ENCODE measurements around the gene ENTPD1. TPM values are rescaled to one million over a fixed set of nuclear protein-coding genes. Genes with fewer than 3 reads are reported as not detected.

The ENTPD1 gene
- total RNA-seq, 2 experiments from 2014 or later, result 10.9 to 11.6 TPM

- ATAC-seq (ENCODE audit: low read depth) (peak; percentile 71), DNase-seq (no peak)
- Mint-ChIP-seq H3K4me1 (peaks cover 29% of the 10 kb centered on the region), H3K27me3 (peaks cover 5% of the 10 kb centered on the region), H3K36me3 (peaks cover 5% of the 10 kb centered on the region), H3K9me3 (no peaks in the 10 kb centered on the region), H3K27ac (peak overlapping the region; percentile 73), H3K4me3 (peak overlapping the region; percentile 59)
- POLR2A ChIA-PET, result interaction anchor here (0.5 to 1.7 kb wide), 4 partner anchors 9 to 148 kb away, joined by 3 to 12 read pairs (median 3); partner anchors contain the start of gene TCTN3
Measured at GRCh38 chr10:95841661-95842498, 85.9 kb downstream of the ENTPD1 start.

GRCh38 chr10:95845411-95845810, 89.4 kb downstream of the ENTPD1 start:
- H3K27ac Mint-ChIP-seq, result peak overlapping the region; percentile 35
- peak; percentile 34 for ATAC-seq (ENCODE audit: low read depth)
- POLR2A ChIA-PET, result interaction anchor here (0.7 to 2.9 kb wide), 4 partner anchors 13 to 222 kb away, joined by 3 to 17 read pairs (median 3); partner anchors contain the start of gene TCTN3
- H3K27me3 Mint-ChIP-seq, result peaks cover 5% of the 10 kb centered on the region
- peaks cover 5% of the 10 kb centered on the region for H3K36me3 Mint-ChIP-seq
- H3K4me3 Mint-ChIP-seq, result no peak overlapping the region
- peaks cover 18% of the 10 kb centered on the region for H3K4me1 Mint-ChIP-seq
- no peaks in the 10 kb centered on the region for H3K9me3 Mint-ChIP-seq
- DNase-seq, result no peak

GRCh38 chr10:95847007-95847406, 91.0 kb downstream of the ENTPD1 start:
- no peak for DNase-seq
- H3K27ac Mint-ChIP-seq, result no peak overlapping the region
- peaks cover 5% of the 10 kb centered on the region for H3K36me3 Mint-ChIP-seq
- peaks cover 5% of the 10 kb centered on the region for H3K27me3 Mint-ChIP-seq
- ATAC-seq (ENCODE audit: low read depth), result no peak
- no peaks in the 10 kb centered on the region for H3K9me3 Mint-ChIP-seq
- peaks cover 11% of the 10 kb centered on the region for H3K4me1 Mint-ChIP-seq
- no peak overlapping the region for H3K4me3 Mint-ChIP-seq
- POLR2A ChIA-PET, result no interaction called here

GRCh38 chr10:95848841-95849240, 92.9 kb downstream of the ENTPD1 start:
- Mint-ChIP-seq H3K27ac (no peak overlapping the region), H3K4me3 (no peak overlapping the region), H3K36me3 (peaks cover 7% of the 10 kb centered on the region), H3K27me3 (peaks cover 7% of the 10 kb centered on the region), H3K9me3 (no peaks in the 10 kb centered on the region), H3K4me1 (peaks cover 10% of the 10 kb centered on the region)
- ATAC-seq (ENCODE audit: low read depth) (no peak), DNase-seq (no peak)
- POLR2A ChIA-PET, result no interaction called here

GRCh38 chr10:95850791-95851190, 94.8 kb downstream of the ENTPD1 start:
- no peak overlapping the region for H3K4me3 Mint-ChIP-seq
- peaks cover 8% of the 10 kb centered on the region for H3K36me3 Mint-ChIP-seq
- peaks cover 2% of the 10 kb centered on the region for H3K4me1 Mint-ChIP-seq
- POLR2A ChIA-PET, result no interaction called here
- no peak for DNase-seq
- peaks cover 9% of the 10 kb centered on the region for H3K27me3 Mint-ChIP-seq
- no peaks in the 10 kb centered on the region for H3K9me3 Mint-ChIP-seq
- no peak overlapping the region for H3K27ac Mint-ChIP-seq
- no peak for ATAC-seq (ENCODE audit: low read depth)

GRCh38 chr10:95860166-95860940, 104.4 kb downstream of the ENTPD1 start:
- POLR2A ChIA-PET, result no interaction called here
- H3K27me3 Mint-ChIP-seq, result peaks cover 3% of the 10 kb centered on the region
- no peak for DNase-seq
- no peak for ATAC-seq (ENCODE audit: low read depth)
- H3K4me1 Mint-ChIP-seq, result peaks cover 5% of the 10 kb centered on the region
- peaks cover 4% of the 10 kb centered on the region for H3K36me3 Mint-ChIP-seq
- H3K27ac Mint-ChIP-seq, result no peak overlapping the region
- H3K9me3 Mint-ChIP-seq, result no peaks in the 10 kb centered on the region
- no peak overlapping the region for H3K4me3 Mint-ChIP-seq

- no peaks in the 10 kb centered on the region for H3K9me3 Mint-ChIP-seq
- ATAC-seq (ENCODE audit: low read depth) (no peak), DNase-seq (no peak)
- H3K36me3 Mint-ChIP-seq, result peaks cover 3% of the 10 kb centered on the region
- POLR2A ChIA-PET, result no interaction called here
- H3K27me3 Mint-ChIP-seq, result no peaks in the 10 kb centered on the region
- H3K27ac Mint-ChIP-seq, result no peak overlapping the region
- peaks cover 5% of the 10 kb centered on the region for H3K4me1 Mint-ChIP-seq
- H3K4me3 Mint-ChIP-seq, result no peak overlapping the region
Measured at GRCh38 chr10:95861386-95861785, 105.4 kb downstream of the ENTPD1 start.

- Mint-ChIP-seq H3K4me3 (no peak overlapping the region), H3K36me3 (peaks cover 3% of the 10 kb centered on the region), H3K9me3 (no peaks in the 10 kb centered on the region), H3K4me1 (peaks cover 20% of the 10 kb centered on the region), H3K27me3 (no peaks in the 10 kb centered on the region), H3K27ac (peak overlapping the region; percentile 11)
- POLR2A ChIA-PET, result interaction anchor here (0.6 to 2.5 kb wide), 2 partner anchors 171 to 251 kb away, joined by 4 to 17 read pairs; partner anchors contain the start of gene TCTN3
- ATAC-seq (ENCODE audit: low read depth) (peak; percentile 92), DNase-seq (no peak)
Measured at GRCh38 chr10:95864906-95865813, 109.2 kb downstream of the ENTPD1 start.

GRCh38 chr10:95865814-95866466, 110.0 kb downstream of the ENTPD1 start:
- Mint-ChIP-seq H3K27ac (peak overlapping the region; percentile 26), H3K36me3 (peaks cover 5% of the 10 kb centered on the region), H3K27me3 (no peaks in the 10 kb centered on the region), H3K9me3 (no peaks in the 10 kb centered on the region), H3K4me3 (no peak overlapping the region), H3K4me1 (peaks cover 20% of the 10 kb centered on the region)
- ATAC-seq (ENCODE audit: low read depth) (no peak), DNase-seq (no peak)
- POLR2A ChIA-PET, result interaction anchor here (2.5 kb wide), 1 partner anchor 172 kb away, joined by 17 read pairs; the partner anchor contains the start of gene TCTN3

GRCh38 chr10:95866467-95866842, 110.5 kb downstream of the ENTPD1 start:
- no peaks in the 10 kb centered on the region for H3K9me3 Mint-ChIP-seq
- H3K4me3 Mint-ChIP-seq, result no peak overlapping the region
- ATAC-seq (ENCODE audit: low read depth) (no peak), DNase-seq (no peak)
- H3K27me3 Mint-ChIP-seq, result no peaks in the 10 kb centered on the region
- POLR2A ChIA-PET, result no interaction called here
- peaks cover 5% of the 10 kb centered on the region for H3K36me3 Mint-ChIP-seq
- no peak overlapping the region for H3K27ac Mint-ChIP-seq
- H3K4me1 Mint-ChIP-seq, result peaks cover 20% of the 10 kb centered on the region

- ATAC-seq (ENCODE audit: low read depth) (peak; percentile 38), DNase-seq (no peak)
- no peaks in the 10 kb centered on the region for H3K9me3 Mint-ChIP-seq
- peaks cover 14% of the 10 kb centered on the region for H3K36me3 Mint-ChIP-seq
- H3K4me1 Mint-ChIP-seq, result peaks cover 20% of the 10 kb centered on the region
- no peaks in the 10 kb centered on the region for H3K27me3 Mint-ChIP-seq
- POLR2A ChIA-PET, result interaction anchor here (0.6 kb wide), 1 partner anchor 174 kb away, joined by 3 read pairs; the partner anchor contains the start of gene TCTN3
- H3K4me3 Mint-ChIP-seq, result peak overlapping the region; percentile 19
- no peak overlapping the region for H3K27ac Mint-ChIP-seq
Measured at GRCh38 chr10:95867866-95868265, 111.9 kb downstream of the ENTPD1 start.

GRCh38 chr10:95872158-95872711, 116.3 kb downstream of the ENTPD1 start:
- Mint-ChIP-seq H3K27ac (no peak overlapping the region), H3K9me3 (peaks cover 4% of the 10 kb centered on the region), H3K27me3 (no peaks in the 10 kb centered on the region), H3K4me1 (peaks cover 14% of the 10 kb centered on the region), H3K36me3 (peaks cover 43% of the 10 kb centered on the region), H3K4me3 (no peak overlapping the region)
- ATAC-seq (ENCODE audit: low read depth) (no peak), DNase-seq (no peak)
- POLR2A ChIA-PET, result interaction anchor here (1.0 kb wide), 1 partner anchor 178 kb away, joined by 3 read pairs; the partner anchor contains the start of gene TCTN3

Measured in activated naive CD8-positive, alpha-beta T cell treated with anti-CD3 and anti-CD28 coated beads, Interleukin-2, amount 10 ng/mL, durations not matched to agents 7 days and 5 days (primary cell).